B cell (primary cell): ENCODE results near the gene PGAP6. TPM values are rescaled to one million over a fixed set of nuclear protein-coding genes. Genes with fewer than 3 reads are reported as not detected.
"Not testable (repeated sequence)": the region's sequence is repeated elsewhere in the genome, so short reads cannot be mapped to it uniquely, and the experiment has no call there.

Source experiments
- ATAC-seq: fragments of 200-7000 bp; cut with Tn5 transposase; one replicate; pipeline ENCODE4 v1.10.0; 2021; ENCODE audit warnings: low read depth, mild to moderate bottlenecking, moderate number of reproducible peaks, moderate library complexity
- CTCF ChIA-PET: fragments of 350-600 bp; sonication (Branson Sonifier 250); formaldehyde crosslinking; loops from one replicate; lab custom pipeline; 2021; ENCODE audit warnings: antibody characterized with exemption, inconsistent platforms; lab: Charles Lee
- POLR2A ChIA-PET: fragments of 350-600 bp; sonication (Branson Sonifier 250); formaldehyde crosslinking; loops from one replicate; lab custom pipeline; 2021; ENCODE audit warnings: antibody characterized with exemption; lab: Charles Lee
- DNase-seq: peaks from one replicate; pipeline ENCODE4 v3.0.0; 2013
- H2AFZ ChIP-seq: 2 replicates; pipeline ENCODE4 v1.6.1; 2012; ENCODE audit warnings: mild to moderate bottlenecking, low read depth, low read length; ENCODE audit not compliant: insufficient read depth, poor library complexity, severe bottlenecking
- H3K27ac ChIP-seq, 2 donors: 1 replicate in 1 of 2; 2 replicates in 1 of 2; pipeline ENCODE4 v1.5.1; 2012 to 2013; ENCODE audit warnings: low read length in 2 of 2, mild to moderate bottlenecking in 2 of 2, moderate library complexity in 1 of 2
- H3K27me3 ChIP-seq, 4 experiments: fragments of 200-600 bp in 1 of 4; sonication (generic) in 1 of 4; replicated peaks in 1 of 4; 1 replicate in 2 of 4; 2 replicates in 2 of 4; pipeline versions ENCODE4 v1.6.1 to v1.7.0; 2013 to 2016; ENCODE audit warnings: low read length in 3 of 4, mild to moderate bottlenecking in 2 of 4, mixed read lengths in 1 of 4, moderate library complexity in 1 of 4; ENCODE audit not compliant: insufficient read depth in 4 of 4, control insufficient read depth in 3 of 4; ENCODE audit errors: control extremely low read depth in 1 of 4
- H3K36me3 ChIP-seq, 2 experiments: replicated peaks in 1 of 2; 1 replicate in 1 of 2; 2 replicates in 1 of 2; pipeline versions ENCODE4 v1.6.1 to v1.7.1; 2013; ENCODE audit warnings: low read length in 1 of 2; ENCODE audit not compliant: insufficient read depth in 2 of 2, control insufficient read depth in 1 of 2; ENCODE audit errors: control extremely low read depth in 1 of 2, extremely low read depth in 1 of 2
- H3K4me1 ChIP-seq, 2 donors: fragments of 200-600 bp in 1 of 2; sonication (generic) in 1 of 2; 1 replicate in 1 of 2; 2 replicates in 1 of 2; pipeline versions ENCODE4 v1.5.1 to v1.6.1; 2013 to 2017; ENCODE audit warnings: low read length in 2 of 2; ENCODE audit not compliant: control insufficient read depth in 2 of 2, insufficient read depth in 2 of 2
- H3K4me2 ChIP-seq: replicated peaks from 2 replicates; pipeline ENCODE3; 2012; ENCODE audit warnings: mild to moderate bottlenecking, low read depth, low read length; ENCODE audit not compliant: poor library complexity, severe bottlenecking
- H3K4me3 ChIP-seq, 5 experiments: fragments of 200-600 bp in 1 of 5; sonication (generic) in 1 of 5; 1 replicate in 3 of 5; 2 replicates in 2 of 5; pipeline versions ENCODE4 v1.5.1 to v1.7.0; 2011 to 2016; ENCODE audit warnings: low read length in 4 of 5, mild to moderate bottlenecking in 4 of 5, low read depth in 2 of 5, control low read depth in 1 of 5, moderate library complexity in 1 of 5; ENCODE audit not compliant: insufficient read depth in 1 of 5; ENCODE audit errors: control extremely low read depth in 1 of 5, extremely low read depth in 1 of 5
- H3K79me2 ChIP-seq: fragments of 200-600 bp; sonication (generic); one replicate; pipeline ENCODE4 v1.6.0; 2016; ENCODE audit warnings: low read length; ENCODE audit not compliant: control insufficient read depth, insufficient read depth
- H3K9ac ChIP-seq: fragments of 200-600 bp; sonication (generic); 2 replicates; pipeline ENCODE4 v1.6.1; 2017; ENCODE audit warnings: mild to moderate bottlenecking, low read length, moderate library complexity
- H3K9me3 ChIP-seq, 3 donors: one replicate each; pipeline versions ENCODE4 v1.6.1 to v1.7.1; 2013; ENCODE audit warnings: low read length in 2 of 3; ENCODE audit not compliant: control insufficient read depth in 2 of 3, insufficient read depth in 1 of 3; ENCODE audit errors: control extremely low read depth in 1 of 3
- H4K20me1 ChIP-seq: 2 replicates; pipeline ENCODE4 v1.6.0; 2012; ENCODE audit warnings: mild to moderate bottlenecking, low read length; ENCODE audit not compliant: insufficient read depth, control insufficient read depth, poor library complexity, severe bottlenecking
- H3K27ac Mint-ChIP-seq: one replicate; pipeline ENCODE4 v1.8.0; 2021; ENCODE audit warnings: mixed read lengths
- H3K27me3 Mint-ChIP-seq: one replicate; pipeline ENCODE4 v1.8.0; 2021; ENCODE audit warnings: mixed read lengths
- H3K4me1 Mint-ChIP-seq: one replicate; pipeline ENCODE4 v1.8.0; 2021; ENCODE audit warnings: mixed read lengths
- H3K4me3 Mint-ChIP-seq: one replicate; pipeline ENCODE4 v1.8.0; 2021; ENCODE audit warnings: mixed read lengths
- H3K9me3 Mint-ChIP-seq: one replicate; pipeline ENCODE4 v1.8.0; 2022; ENCODE audit warnings: mixed read lengths; ENCODE audit not compliant: insufficient read depth
- CTCF ChIP-seq: fragments of 200-600 bp; IDR thresholded peaks from one replicate; pipeline ENCODE4 v1.8.0; 2022; ENCODE audit warnings: antibody characterized with exemption, mild to moderate bottlenecking
- EZH2 ChIP-seq: IDR thresholded peaks from 2 replicates; pipeline ENCODE4 v1.6.1; 2012; ENCODE audit warnings: borderline replicate concordance, low read depth, mild to moderate bottlenecking, moderate library complexity, low read length; ENCODE audit not compliant: insufficient read depth, poor library complexity, severe bottlenecking
- WGBS: methylation state at CpG from one replicate; pipeline ENCODE4 v1.1.5; 2013; ENCODE audit warnings: missing lambda C conversion rate; ENCODE audit not compliant: insufficient coverage; 5-methylcytosine and 5-hydroxymethylcytosine counted together
- intact Hi-C: fragments of 100-400 bp; cut with micrococcal nuclease; formaldehyde crosslinking; loops from one replicate; pipeline ENCODE4 v1.10.0; 2022
- polyA plus RNA-seq: library from polyadenylated mRNA; depleted of rRNA; stranded (reverse); fragments of >200 nt; gene quantifications from 2 replicates; pipeline ENCODE4 v1.2.3, GENCODE V29; 2012
- total RNA-seq, 2 donors: library from RNA; stranded (reverse); fragments of 120-200 nt in 1 of 2; gene quantifications; 1 replicate in 1 of 2; 2 replicates in 1 of 2; pipeline versions ENCODE4 v1.2.3 to v1.2.4, GENCODE V29; 2013 to 2022

The PGAP6 gene
- total and polyA plus RNA-seq, 2 donors (not counting 1 experiment from before 2014, with no cell fraction given): 47.4 to 158 TPM

- H3K27ac ChIP-seq, H3K27me3 Mint-ChIP-seq, H3K4me1 Mint-ChIP-seq, H3K9me3 Mint-ChIP-seq, DNase-seq, H3K27me3 ChIP-seq, H2AFZ ChIP-seq, H3K27ac Mint-ChIP-seq, intact Hi-C loops, H3K9ac ChIP-seq, H3K9me3 ChIP-seq, H3K4me3 Mint-ChIP-seq, CTCF ChIA-PET, H3K4me3 ChIP-seq, H3K4me2 ChIP-seq, ATAC-seq: not testable (repeated sequence)
- Histone ChIP-seq H3K79me2 (peaks cover 32% of the 10 kb centered on the region), H3K4me1 (peaks cover 11 to 22% of the 10 kb centered on the region in 2 donors), H3K36me3 (peaks cover 0 to 24% of the 10 kb centered on the region in 2 experiments), H4K20me1 (peaks cover 18% of the 10 kb centered on the region)
- POLR2A ChIA-PET: interaction anchor here (2.8 kb wide), 1 partner anchor 23 kb away, joined by 14 read pairs; the partner anchor contains the start of gene DECR2
- WGBS: 91% methylated on average over 20 of the region's 36 CpGs
These were observed 3.5 kb downstream of the PGAP6 start for GRCh38 chr16:378113-378820.

DNA sequence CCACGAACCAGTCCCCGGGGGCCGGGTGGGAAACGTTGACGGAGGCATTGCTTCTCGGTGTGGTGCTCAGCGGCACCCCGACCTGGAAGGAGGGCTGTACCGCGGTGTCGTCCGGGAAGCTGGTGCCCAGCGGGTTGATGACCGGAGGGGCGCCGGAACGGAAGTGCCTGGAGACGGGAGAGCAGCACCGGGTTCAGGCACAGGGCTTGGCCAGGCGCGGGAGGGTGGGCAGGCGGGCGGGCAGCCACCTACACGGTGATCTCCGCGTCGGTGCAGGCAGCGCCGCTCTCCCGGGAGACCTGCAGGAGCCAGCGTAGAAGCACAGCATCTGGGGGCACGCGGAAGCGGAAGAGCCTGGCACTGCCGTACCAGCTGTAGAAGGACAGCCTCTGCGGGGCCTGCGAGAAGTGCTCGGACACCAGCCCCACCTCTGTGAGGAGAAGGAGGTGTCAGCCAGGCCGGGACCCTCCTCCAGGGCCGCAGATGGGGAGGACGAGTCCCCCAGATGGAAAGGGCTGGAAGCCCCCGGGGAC lies 4.3 kb downstream of the PGAP6 start:
- peaks cover 4% of the 10 kb centered on the region for H3K4me1 Mint-ChIP-seq
- Histone ChIP-seq H3K79me2 (peaks cover 32% of the 10 kb centered on the region), H3K36me3 (peaks cover 0 to 28% of the 10 kb centered on the region in 2 experiments), H3K27ac (no peak overlapping the region), H3K9me3 (no peaks in the 10 kb centered on the region), H2AFZ (no peak overlapping the region), H3K4me1 (peaks cover 5 to 15% of the 10 kb centered on the region in 2 donors), H3K9ac (no peak overlapping the region), H3K4me3 (no peak overlapping the region), H3K4me2 (no peak overlapping the region), H3K27me3 (no peaks in the 10 kb centered on the region), H4K20me1 (peaks cover 18% of the 10 kb centered on the region)
- intact Hi-C loops: no loop called here
- DNase-seq (no peak), ATAC-seq (no peak)
- no peaks in the 10 kb centered on the region for H3K27me3 Mint-ChIP-seq
- no peak overlapping the region for H3K27ac Mint-ChIP-seq
- H3K9me3 Mint-ChIP-seq: no peaks in the 10 kb centered on the region
- 93% methylated on average over 42 of the region's 42 CpGs for WGBS
- ChIA-PET CTCF (no interaction called here), POLR2A (no interaction called here)
- TF ChIP-seq CTCF: no peak
- TF ChIP-seq EZH2: no peak
- no peak overlapping the region for H3K4me3 Mint-ChIP-seq
